Erythroblast (primary cell): Measurements from ENCODE around the gene INTS4.

Source experiments
- GATA1 ChIP-seq: IDR thresholded peaks from 2 replicates; pipeline ENCODE4 v1.6.1; 2011; ENCODE audit warnings: low read depth, mild to moderate bottlenecking, control low read depth, low read length, moderate library complexity
- POLR2A ChIP-seq: IDR thresholded peaks from 2 replicates; pipeline ENCODE4 v1.6.1; 2011; ENCODE audit warnings: mild to moderate bottlenecking, low read length

- TF ChIP-seq POLR2A (no peak), GATA1 (no peak)
Observed at GRCh38 chr11:77981346-77981947, 13.0 kb downstream of the INTS4 start.
